HL-60/S4 treated with retinoic acid at 250 ng/mL for 4 days and 3 days (cell line): Measurements from ENCODE around the gene PTPN12.
"Not testable (repeated sequence)": the region's sequence is repeated elsewhere in the genome, so short reads cannot be mapped to it uniquely, and the experiment has no call there.

Source experiments
- in situ Hi-C: fragments of 300-500 bp; cut with MboI; formaldehyde crosslinking; loops from 2 replicates; pipeline ENCODE4 v1.7.0; 2022; ENCODE audit warnings: low sequenced_read_pairs

PTPN12 gene

GRCh38 chr7:77537778-77538280, 734 bp downstream of the PTPN12 start:
- in situ Hi-C loops, result no loop called here

- in situ Hi-C loops, result no loop called here
These were observed 1.5 kb downstream of the PTPN12 start for GRCh38 chr7:77538281-77539212.

GRCh38 chr7:77540402-77540822, 3.3 kb downstream of the PTPN12 start:
- in situ Hi-C loops, result no loop called here

GRCh38 chr7:77540993-77541392, 3.9 kb downstream of the PTPN12 start:
- in situ Hi-C loops, result not testable (repeated sequence)

- in situ Hi-C loops, result no loop called here
These were observed 5.3 kb downstream of the PTPN12 start for GRCh38 chr7:77542409-77542808.

GRCh38 chr7:77542895-77543294, 5.8 kb downstream of the PTPN12 start:
- in situ Hi-C loops, result no loop called here

GRCh38 chr7:77543910-77544309, 6.8 kb downstream of the PTPN12 start:
- in situ Hi-C loops, result no loop called here

GRCh38 chr7:77544518-77544917, 7.4 kb downstream of the PTPN12 start:
- in situ Hi-C loops, result no loop called here

GRCh38 chr7:77548206-77548605, 11.1 kb downstream of the PTPN12 start:
- in situ Hi-C loops, result no loop called here

GRCh38 chr7:77549106-77549870, 12.2 kb downstream of the PTPN12 start:
- in situ Hi-C loops, result no loop called here

- in situ Hi-C loops, result no loop called here
These were observed 13.5 kb downstream of the PTPN12 start for GRCh38 chr7:77550586-77550985.

GRCh38 chr7:77553123-77553522, 16.0 kb downstream of the PTPN12 start:
- in situ Hi-C loops, result no loop called here

- in situ Hi-C loops, result no loop called here
These were observed 21.3 kb downstream of the PTPN12 start for GRCh38 chr7:77558284-77558967.

- in situ Hi-C loops, result no loop called here
These were observed 24.3 kb downstream of the PTPN12 start for GRCh38 chr7:77561352-77561751.

GRCh38 chr7:77563275-77563674, 26.2 kb downstream of the PTPN12 start:
- in situ Hi-C loops, result no loop called here

- in situ Hi-C loops, result no loop called here
These were observed 28.8 kb downstream of the PTPN12 start for GRCh38 chr7:77565917-77566316.

GRCh38 chr7:77566421-77566820, 29.3 kb downstream of the PTPN12 start:
- in situ Hi-C loops, result no loop called here

GRCh38 chr7:77569514-77570232, 32.6 kb downstream of the PTPN12 start:
- in situ Hi-C loops, result no loop called here

GRCh38 chr7:77570330-77571011, 33.4 kb downstream of the PTPN12 start:
- in situ Hi-C loops, result no loop called here

GRCh38 chr7:77571801-77572200, 34.7 kb downstream of the PTPN12 start:
- in situ Hi-C loops, result no loop called here
